Measurements from ENCODE around the gene C10orf95. TPM values are rescaled to one million over a fixed set of nuclear protein-coding genes. Genes with fewer than 3 reads are reported as not detected.
"Not testable (repeated sequence)": the region's sequence is repeated elsewhere in the genome, so short reads cannot be mapped to it uniquely, and the experiment has no call there.

The C10orf95 gene
- total and polyA plus RNA-seq, 2 donors (not counting 3 experiments of a cell fraction or from before 2014, with no cell fraction given), result 0.08 TPM; not detected in 1

DNA sequence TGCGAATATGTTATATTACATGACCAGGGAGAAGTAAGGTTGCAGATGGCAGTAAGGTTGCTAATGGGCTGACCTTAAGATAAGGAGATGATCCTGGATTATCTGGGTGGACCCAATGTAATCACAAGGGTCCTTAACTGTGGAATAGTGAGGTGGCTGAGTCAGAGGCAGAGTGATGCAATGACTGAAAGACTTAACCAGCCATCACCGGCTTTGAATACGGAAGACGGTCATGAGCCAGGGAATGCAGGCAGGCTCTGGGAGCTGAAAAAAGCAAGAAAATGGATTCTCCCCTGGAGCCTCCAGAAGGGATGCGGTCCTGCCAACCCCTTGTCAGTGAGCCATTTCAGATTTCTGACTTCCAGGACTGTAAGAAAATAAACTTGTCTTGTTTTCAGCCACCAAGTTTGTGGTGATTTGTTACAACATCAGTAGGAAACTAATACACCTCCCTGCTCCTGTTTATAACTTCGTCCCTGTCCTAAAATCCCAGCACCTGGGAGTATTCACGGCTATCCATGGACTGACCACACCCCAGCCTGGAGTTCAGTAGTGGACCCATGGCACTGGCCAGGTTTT lies 4.6 kb upstream of the C10orf95 start:
- Histone ChIP-seq H3K27ac (ENCODE audit: insufficient read depth, low read depth, low read length) (no peak overlapping the region), H3K79me2 (ENCODE audit: control insufficient read depth, insufficient read depth, low read length) (no peaks in the 10 kb centered on the region), H4K20me1 (replicated peaks; ENCODE audit: control insufficient read depth, extremely low read depth, insufficient read depth, low read length) (no peaks in the 10 kb centered on the region), H2AFZ (ENCODE audit: low read depth, low read length) (no peak overlapping the region), H3K9ac (replicated peaks; ENCODE audit: extremely low read depth, insufficient read depth, low read length) (no peak overlapping the region), H3K36me3 (ENCODE audit: control insufficient read depth in 2 of 2, extremely low read depth in 1 of 2, insufficient read depth in 2 of 2, low read length in 2 of 2) (no peaks in the 10 kb centered on the region), H3K4me3 (replicated peaks in 1 of 3; ENCODE audit: insufficient read depth in 1 of 3, low read depth in 1 of 3, low read length in 3 of 3) (no peak overlapping the region), H3K4me2 (ENCODE audit: insufficient read depth, low read length) (no peak overlapping the region), H3K9me1 (replicated peaks; ENCODE audit: control insufficient read depth, extremely low read depth, insufficient read depth, low read length) (no peaks in the 10 kb centered on the region), H3K27me3 (ENCODE audit: control insufficient read depth in 2 of 2, insufficient read depth in 2 of 2, low read length in 2 of 2) (no peaks in the 10 kb centered on the region), H3K9me3 (replicated peaks; ENCODE audit: control insufficient read depth, insufficient read depth, low read length) (no peaks in the 10 kb centered on the region), H3K4me1 (ENCODE audit: control insufficient read depth, extremely low read depth, insufficient read depth, low read length) (peaks cover 3% of the 10 kb centered on the region)
- BruUV-seq (replicated peaks), result no TSS peak
- ChIA-PET CTCF (interaction anchor here (1.4 to 1.5 kb wide), 2 partner anchors 22 to 128 kb away, joined by 3 to 4 read pairs; no protein-coding TSS in a partner anchor), POLR2A (no interaction called here)
- dilution Hi-C loops (cut with MboI; ENCODE audit: extremely low pct_ligation_motif_present, low sequenced_read_pairs) (no loop called here), intact Hi-C loops (cut with micrococcal nuclease) (no loop called here)
- DNase-seq (ENCODE audit: low read depth, low spot score) (no peak), FAIRE-seq (no peak)
- TF ChIP-seq MYC (IDR thresholded peaks at IDR 0.05; ENCODE audit: low read depth, low read length), result no peak
- TF ChIP-seq EZH2 (IDR thresholded peaks at IDR 0.05; ENCODE audit: borderline replicate concordance, low read depth, low read length, severe bottlenecking), result no peak
- TF ChIP-seq, protein P1, sequence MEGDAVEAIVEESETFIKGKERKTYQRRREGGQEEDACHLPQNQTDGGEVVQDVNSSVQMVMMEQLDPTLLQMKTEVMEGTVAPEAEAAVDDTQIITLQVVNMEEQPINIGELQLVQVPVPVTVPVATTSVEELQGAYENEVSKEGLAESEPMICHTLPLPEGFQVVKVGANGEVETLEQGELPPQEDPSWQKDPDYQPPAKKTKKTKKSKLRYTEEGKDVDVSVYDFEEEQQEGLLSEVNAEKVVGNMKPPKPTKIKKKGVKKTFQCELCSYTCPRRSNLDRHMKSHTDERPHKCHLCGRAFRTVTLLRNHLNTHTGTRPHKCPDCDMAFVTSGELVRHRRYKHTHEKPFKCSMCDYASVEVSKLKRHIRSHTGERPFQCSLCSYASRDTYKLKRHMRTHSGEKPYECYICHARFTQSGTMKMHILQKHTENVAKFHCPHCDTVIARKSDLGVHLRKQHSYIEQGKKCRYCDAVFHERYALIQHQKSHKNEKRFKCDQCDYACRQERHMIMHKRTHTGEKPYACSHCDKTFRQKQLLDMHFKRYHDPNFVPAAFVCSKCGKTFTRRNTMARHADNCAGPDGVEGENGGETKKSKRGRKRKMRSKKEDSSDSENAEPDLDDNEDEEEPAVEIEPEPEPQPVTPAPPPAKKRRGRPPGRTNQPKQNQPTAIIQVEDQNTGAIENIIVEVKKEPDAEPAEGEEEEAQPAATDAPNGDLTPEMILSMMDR (IDR thresholded peaks at IDR 0.05; ENCODE audit: extremely low read depth in 1 of 2, insufficient read depth in 1 of 2, low read depth in 1 of 2, low read length in 2 of 2), result no peak
- TF ChIP-seq, protein P2, sequence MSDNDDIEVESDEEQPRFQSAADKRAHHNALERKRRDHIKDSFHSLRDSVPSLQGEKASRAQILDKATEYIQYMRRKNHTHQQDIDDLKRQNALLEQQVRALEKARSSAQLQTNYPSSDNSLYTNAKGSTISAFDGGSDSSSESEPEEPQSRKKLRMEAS (IDR thresholded peaks at IDR 0.05; ENCODE audit: insufficient read depth, insufficient read length), result no peak
- TF ChIP-seq POLR2AphosphoS5 (IDR thresholded peaks at IDR 0.05; ENCODE audit: insufficient read depth, low read depth, low read length), result no peak

DNA sequence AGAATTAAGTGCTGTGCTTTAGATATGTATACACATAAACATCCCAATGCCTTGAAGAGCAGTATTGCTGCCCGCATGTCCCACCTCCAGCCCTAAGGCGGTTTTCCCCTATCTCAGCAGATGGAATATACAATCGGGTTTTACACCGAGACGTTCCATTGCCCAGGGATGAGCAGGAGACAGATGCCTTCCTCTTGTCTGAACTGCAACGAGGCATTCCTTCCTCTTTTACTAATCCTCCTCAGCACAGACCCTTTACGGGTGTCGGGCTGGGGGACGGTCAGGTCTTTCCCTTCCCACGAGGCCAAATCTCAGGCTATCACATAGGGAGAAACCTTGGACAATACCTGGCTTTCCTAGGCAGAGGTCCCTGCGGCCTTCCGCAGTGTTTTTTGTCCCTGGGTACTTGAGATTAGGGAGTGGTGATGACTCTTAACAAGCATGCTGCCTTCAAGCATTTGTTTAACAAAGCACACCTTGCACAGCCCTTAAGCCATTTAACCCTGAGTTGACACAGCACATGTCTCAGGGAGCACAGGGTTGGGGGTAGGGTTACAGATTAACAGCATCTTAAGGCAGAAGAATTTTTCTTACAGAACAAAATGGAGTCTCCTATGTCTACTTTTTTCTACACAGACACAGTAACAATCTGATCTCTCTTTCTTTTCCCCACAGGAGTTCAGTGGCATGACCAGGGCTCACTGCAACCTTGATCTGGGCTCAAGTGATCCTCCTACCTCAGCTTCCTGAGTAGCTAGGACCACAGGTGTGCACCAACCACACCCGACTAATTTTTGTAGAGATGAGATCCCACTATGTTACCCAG lies 3.5 kb upstream of the C10orf95 start:
- H3K4me3 ChIP-seq (replicated peaks in 1 of 3; ENCODE audit: insufficient read depth in 1 of 3, low read depth in 1 of 3, low read length in 3 of 3); H3K4me2 ChIP-seq (ENCODE audit: insufficient read depth, low read length); intact Hi-C loops (cut with micrococcal nuclease); H2AFZ ChIP-seq (ENCODE audit: low read depth, low read length); H3K9me1 ChIP-seq (replicated peaks; ENCODE audit: control insufficient read depth, extremely low read depth, insufficient read depth, low read length); H3K4me1 ChIP-seq (ENCODE audit: control insufficient read depth, extremely low read depth, insufficient read depth, low read length); H4K20me1 ChIP-seq (replicated peaks; ENCODE audit: control insufficient read depth, extremely low read depth, insufficient read depth, low read length); POLR2A ChIA-PET; H3K79me2 ChIP-seq (ENCODE audit: control insufficient read depth, insufficient read depth, low read length); H3K36me3 ChIP-seq (ENCODE audit: control insufficient read depth in 2 of 2, extremely low read depth in 1 of 2, insufficient read depth in 2 of 2, low read length in 2 of 2); H3K9ac ChIP-seq (replicated peaks; ENCODE audit: extremely low read depth, insufficient read depth, low read length); FAIRE-seq; dilution Hi-C loops (cut with MboI; ENCODE audit: extremely low pct_ligation_motif_present, low sequenced_read_pairs); CTCF ChIA-PET; BruUV-seq (replicated peaks); H3K9me3 ChIP-seq (replicated peaks; ENCODE audit: control insufficient read depth, insufficient read depth, low read length); H3K27ac ChIP-seq (ENCODE audit: insufficient read depth, low read depth, low read length); DNase-seq (ENCODE audit: low read depth, low spot score); H3K27me3 ChIP-seq (ENCODE audit: control insufficient read depth in 2 of 2, insufficient read depth in 2 of 2, low read length in 2 of 2): not testable (repeated sequence)
